ENCODE data around the gene MORN1. TPM values are rescaled to one million over a fixed set of nuclear protein-coding genes. Genes with fewer than 3 reads are reported as not detected.
"Not testable (repeated sequence)": the region's sequence is repeated elsewhere in the genome, so short reads cannot be mapped to it uniquely, and the experiment has no call there.

MORN1 gene
- total RNA-seq, 4 donors from 2014 or later = 7.0 to 9.8 (median 8.0) TPM

DNA sequence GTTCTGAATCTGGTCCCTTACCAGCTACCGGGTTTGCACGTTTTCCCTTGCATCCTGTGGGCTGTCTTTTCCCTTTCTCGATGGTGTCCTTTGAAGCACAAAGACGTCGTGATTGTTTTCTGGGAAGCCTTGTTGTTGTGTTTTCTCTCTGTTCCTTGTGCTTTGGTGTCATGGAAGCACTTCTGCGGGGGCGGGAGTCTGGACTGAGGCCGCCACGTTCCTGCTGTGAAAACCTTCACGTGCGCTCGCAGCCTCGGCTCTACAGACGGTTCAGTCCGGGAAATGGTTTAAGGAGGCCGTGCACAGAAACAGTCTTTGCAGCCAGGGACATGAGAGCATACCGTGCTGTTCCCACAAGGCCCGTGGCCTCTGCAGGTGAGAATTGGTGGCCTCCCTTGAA is 94.7 kb downstream of the MORN1 start:
- Histone ChIP-seq H3K4me3 (no peak overlapping the region), H3K36me3 (peaks cover 0 to 4% (median 0%) of the 10 kb centered on the region in 4 donors), H3K27ac (replicated peaks in 1 of 4) (peak overlapping the region in 1 of 4 donors; percentile 57), H3K27me3 (no peaks in the 10 kb centered on the region), H3K4me1 (peaks cover 76 to 100% (median 100%) of the 10 kb centered on the region in 4 donors), H3K9me3 (no peaks in the 10 kb centered on the region)
- DNase-seq (ENCODE audit: extremely low spot score) = no peak
- 75% methylated on average over 18 of the region's 18 CpGs for WGBS
- TF ChIP-seq, protein P1, sequence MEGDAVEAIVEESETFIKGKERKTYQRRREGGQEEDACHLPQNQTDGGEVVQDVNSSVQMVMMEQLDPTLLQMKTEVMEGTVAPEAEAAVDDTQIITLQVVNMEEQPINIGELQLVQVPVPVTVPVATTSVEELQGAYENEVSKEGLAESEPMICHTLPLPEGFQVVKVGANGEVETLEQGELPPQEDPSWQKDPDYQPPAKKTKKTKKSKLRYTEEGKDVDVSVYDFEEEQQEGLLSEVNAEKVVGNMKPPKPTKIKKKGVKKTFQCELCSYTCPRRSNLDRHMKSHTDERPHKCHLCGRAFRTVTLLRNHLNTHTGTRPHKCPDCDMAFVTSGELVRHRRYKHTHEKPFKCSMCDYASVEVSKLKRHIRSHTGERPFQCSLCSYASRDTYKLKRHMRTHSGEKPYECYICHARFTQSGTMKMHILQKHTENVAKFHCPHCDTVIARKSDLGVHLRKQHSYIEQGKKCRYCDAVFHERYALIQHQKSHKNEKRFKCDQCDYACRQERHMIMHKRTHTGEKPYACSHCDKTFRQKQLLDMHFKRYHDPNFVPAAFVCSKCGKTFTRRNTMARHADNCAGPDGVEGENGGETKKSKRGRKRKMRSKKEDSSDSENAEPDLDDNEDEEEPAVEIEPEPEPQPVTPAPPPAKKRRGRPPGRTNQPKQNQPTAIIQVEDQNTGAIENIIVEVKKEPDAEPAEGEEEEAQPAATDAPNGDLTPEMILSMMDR (IDR thresholded peaks at IDR 0.05) = no peak
- TF ChIP-seq EP300 (IDR thresholded peaks at IDR 0.05) (no peak), POLR2AphosphoS5 (IDR thresholded peaks at IDR 0.05) (no peak), POLR2A (IDR thresholded peaks at IDR 0.05; ENCODE audit: low read depth) (no peak)
- intact Hi-C loops (cut with DNase I) = loop anchor here (5.0 kb wide), 1 partner anchor 64 kb away; no protein-coding TSS in a partner anchor

DNA sequence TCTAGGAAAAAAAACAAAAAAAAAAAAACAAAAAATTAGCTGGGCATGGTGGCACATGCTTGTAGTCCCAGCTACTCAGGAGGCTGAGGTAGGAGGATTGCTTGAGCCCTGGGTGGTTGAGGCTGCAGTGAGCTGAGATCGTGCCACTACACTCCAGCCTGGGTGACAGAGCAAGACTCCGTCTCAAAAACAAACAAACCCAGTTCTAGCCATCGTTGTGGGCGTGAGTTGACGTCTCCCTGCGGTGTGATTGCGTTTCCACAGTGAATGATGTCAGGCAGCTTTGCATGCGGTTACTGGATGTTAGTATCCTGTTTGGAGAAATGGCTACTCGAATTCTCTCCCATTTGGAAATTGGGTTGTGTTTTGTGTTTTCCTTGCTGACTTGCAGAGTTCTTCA is 95.1 kb downstream of the MORN1 start:
- H3K4me3 ChIP-seq; DNase-seq (ENCODE audit: extremely low spot score); H3K36me3 ChIP-seq; H3K9me3 ChIP-seq; H3K27me3 ChIP-seq: not testable (repeated sequence)
- intact Hi-C loops (cut with DNase I) = loop anchor here (5.0 kb wide), 1 partner anchor 64 kb away; no protein-coding TSS in a partner anchor
- 72% methylated on average over 9 of the region's 9 CpGs for WGBS
- Histone ChIP-seq H3K4me1 (peaks cover 76 to 100% (median 100%) of the 10 kb centered on the region in 4 donors), H3K27ac (replicated peaks in 1 of 4) (peak overlapping the region in 1 of 4 donors; percentile 57)

DNA sequence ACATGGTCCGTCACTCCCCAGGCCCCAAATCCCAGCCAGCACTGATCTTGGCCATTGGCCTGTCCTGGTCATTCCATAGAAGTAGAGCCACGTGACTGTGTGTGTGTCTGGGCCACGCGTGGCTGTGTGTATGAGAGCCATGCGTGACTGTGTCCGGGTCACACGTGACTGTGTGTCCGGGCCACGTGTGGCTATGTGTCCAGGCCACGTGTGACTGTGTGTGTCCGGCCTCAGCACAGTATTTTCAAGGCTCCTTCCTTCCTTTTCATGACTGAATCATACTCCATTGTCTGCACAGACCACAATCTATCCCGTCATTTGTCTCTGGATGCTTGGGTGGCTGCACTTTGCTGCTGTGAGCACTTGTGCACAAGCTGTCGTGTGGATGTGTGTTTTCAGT is 95.8 kb downstream of the MORN1 start:
- Histone ChIP-seq H3K4me3 (no peak overlapping the region), H3K27ac (replicated peaks in 1 of 4) (peak overlapping the region in 3 of 4 donors; percentile 17 to 57 (median 48)), H3K9me3 (no peaks in the 10 kb centered on the region), H3K27me3 (no peaks in the 10 kb centered on the region), H3K36me3 (peaks cover 0 to 4% (median 0%) of the 10 kb centered on the region in 4 donors), H3K4me1 (peaks cover 77 to 100% (median 100%) of the 10 kb centered on the region in 4 donors)
- intact Hi-C loops (cut with DNase I) = loop anchor here (5.0 kb wide), 1 partner anchor 63 kb away; no protein-coding TSS in a partner anchor
- no peak for DNase-seq (ENCODE audit: extremely low spot score)
- TF ChIP-seq, protein P1 (IDR thresholded peaks at IDR 0.05) = no peak
- no peak for TF ChIP-seq POLR2A (IDR thresholded peaks at IDR 0.05; ENCODE audit: low read depth)
- no peak for TF ChIP-seq POLR2AphosphoS5 (IDR thresholded peaks at IDR 0.05)
- TF ChIP-seq EP300 (IDR thresholded peaks at IDR 0.05) = no peak
- WGBS = 87% methylated on average over 8 of the region's 13 CpGs

DNA sequence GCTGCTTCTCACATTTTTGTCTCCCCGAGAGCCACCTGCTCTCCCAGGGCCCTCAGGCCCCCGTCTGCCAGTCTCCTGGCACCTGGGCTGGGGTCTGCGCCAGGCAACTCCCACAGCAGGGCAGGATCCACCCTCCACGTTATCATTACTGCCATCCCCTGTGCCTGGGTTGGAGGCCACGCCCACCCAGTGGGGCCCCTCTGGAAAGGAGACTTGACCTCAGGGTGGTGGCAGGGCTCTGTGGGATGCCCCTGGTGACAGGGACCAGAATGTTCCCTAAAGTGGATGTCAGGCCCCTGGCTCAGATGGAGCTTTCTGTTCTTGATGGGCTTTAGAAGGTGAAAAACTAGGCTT is 96.7 kb downstream of the MORN1 start:
- intact Hi-C loops (cut with DNase I) = loop anchor here (5.0 kb wide), 2 partner anchors 52 to 62 kb away; no protein-coding TSS in a partner anchor
- no peaks in the 10 kb centered on the region for H3K27me3 ChIP-seq
- WGBS = 61% methylated on average over 4 of the region's 5 CpGs
- no peak for TF ChIP-seq POLR2A (IDR thresholded peaks at IDR 0.05; ENCODE audit: low read depth)
- H3K27ac ChIP-seq (replicated peaks in 1 of 4) = peak overlapping the region; percentile 46 to 88 (median 54)
- DNase-seq (ENCODE audit: extremely low spot score) = no peak
- no peak overlapping the region for H3K4me3 ChIP-seq
- H3K9me3 ChIP-seq = no peaks in the 10 kb centered on the region
- peaks cover 0 to 4% (median 0%) of the 10 kb centered on the region in 4 donors for H3K36me3 ChIP-seq
- peaks cover 77 to 100% (median 100%) of the 10 kb centered on the region in 4 donors for H3K4me1 ChIP-seq

DNA sequence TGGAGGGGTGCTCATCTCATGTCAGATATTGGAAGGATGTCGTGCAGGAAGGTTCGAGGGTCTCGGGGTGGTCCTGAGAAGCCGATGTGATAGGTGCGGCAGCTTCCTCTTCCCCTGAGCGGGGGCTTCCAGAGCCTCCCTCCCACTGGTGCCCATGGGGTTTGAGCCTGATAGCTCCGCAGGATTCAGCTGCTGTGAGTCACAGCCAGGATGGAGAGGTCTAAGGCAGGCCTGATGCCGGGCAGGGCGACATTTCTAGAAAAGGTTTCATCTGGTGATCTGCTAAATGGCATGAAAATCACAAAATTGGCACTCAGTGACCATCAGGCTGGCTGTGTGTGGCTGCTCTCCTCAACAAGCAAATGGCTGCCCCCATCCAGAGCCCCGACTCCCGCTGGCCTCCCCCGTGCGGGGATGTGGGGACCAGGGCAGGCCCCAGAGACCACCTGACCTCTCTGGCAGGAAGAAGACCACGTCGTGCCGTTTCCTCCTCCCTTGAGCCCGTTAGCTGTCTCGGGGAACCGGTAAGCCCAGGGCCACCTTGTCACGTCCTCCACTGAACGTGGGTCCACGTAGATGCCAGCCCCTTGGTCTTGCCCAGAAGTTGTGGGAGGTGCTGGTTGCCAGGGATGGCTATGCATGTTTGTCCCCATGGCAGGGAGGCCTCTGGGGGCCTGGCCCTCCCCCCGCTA is 97.2 kb downstream of the MORN1 start:
- Histone ChIP-seq H3K36me3 (peaks cover 0 to 4% (median 0%) of the 10 kb centered on the region in 4 donors), H3K27me3 (no peaks in the 10 kb centered on the region), H3K9me3 (no peaks in the 10 kb centered on the region), H3K27ac (replicated peaks in 1 of 4) (peak overlapping the region; percentile 46 to 88 (median 54)), H3K4me3 (no peak overlapping the region), H3K4me1 (peaks cover 77 to 100% (median 100%) of the 10 kb centered on the region in 4 donors)
- TF ChIP-seq POLR2A (IDR thresholded peaks at IDR 0.05; ENCODE audit: low read depth) (no peak), EP300 (IDR thresholded peaks at IDR 0.05) (no peak), POLR2AphosphoS5 (IDR thresholded peaks at IDR 0.05) (no peak)
- TF ChIP-seq, protein P1 (IDR thresholded peaks at IDR 0.05) = no peak
- intact Hi-C loops (cut with DNase I) = loop anchor here (5.0 kb wide), 1 partner anchor 52 kb away; no protein-coding TSS in a partner anchor
- 62% methylated on average over 16 of the region's 23 CpGs for WGBS
- DNase-seq (ENCODE audit: extremely low spot score) = no peak

Measured in esophagus muscularis mucosa (tissue), 4 donors.